HG02759 (cell line): ENCODE results near the gene RNF2.
"Not testable (repeated sequence)": the region's sequence is repeated elsewhere in the genome, so short reads cannot be mapped to it uniquely, and the experiment has no call there.

Source experiments
- ATAC-seq: cut with Tn5 transposase; IDR thresholded peaks from one replicate; pipeline ENCODE4 v1.9.1; 2021; ENCODE audit warnings: mild to moderate bottlenecking, moderate library complexity; ENCODE audit not compliant: unreplicated experiment

Gene RNF2

DNA sequence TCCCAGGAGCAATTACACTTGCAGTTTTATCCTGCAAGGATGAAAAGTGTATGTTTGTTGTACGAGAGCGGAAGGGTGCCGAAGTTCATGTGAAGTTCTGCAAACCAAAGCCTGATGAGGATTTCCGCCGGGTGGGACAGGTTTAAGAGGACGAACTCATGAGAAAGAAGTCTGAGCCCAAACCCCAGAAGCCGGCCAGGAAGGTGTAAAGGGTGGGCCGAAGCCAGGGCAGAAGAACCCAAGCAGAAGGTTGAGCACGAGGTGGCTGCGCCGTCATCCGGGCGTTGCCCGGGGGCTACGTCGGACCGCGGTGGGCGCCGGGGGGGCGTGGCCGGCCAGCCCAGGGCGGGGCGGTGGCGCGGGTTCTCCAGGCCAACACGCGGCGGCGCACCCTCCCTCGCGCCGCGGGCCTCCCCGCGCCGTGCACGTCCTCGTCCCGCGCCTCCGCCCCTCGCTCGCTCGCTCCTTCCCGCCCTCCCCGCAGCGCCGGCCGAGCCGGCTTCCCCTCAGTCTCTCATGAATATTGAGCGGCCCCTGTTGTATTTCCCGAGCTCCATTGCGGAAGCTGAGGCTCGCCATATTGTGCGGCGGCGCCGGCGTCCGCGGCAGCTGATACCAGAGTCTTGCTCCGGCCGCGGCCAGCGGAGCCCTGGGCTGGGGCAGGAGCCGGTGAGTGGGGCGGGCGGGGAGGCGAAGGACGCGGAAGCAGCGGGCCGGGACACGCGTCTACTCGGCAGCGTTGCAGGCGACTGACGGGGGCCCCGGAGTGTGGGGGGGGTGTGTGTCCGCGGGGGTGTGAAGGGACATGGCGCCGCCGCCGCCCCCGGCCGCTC is at the start of gene RNF2:
TSS of gene RNF2 (plus strand) at position 578 of the 833 bp plus-strand sequence. CDS start 41,996 bp downstream, outside the sequence.
- ATAC-seq: peak; percentile 92

DNA sequence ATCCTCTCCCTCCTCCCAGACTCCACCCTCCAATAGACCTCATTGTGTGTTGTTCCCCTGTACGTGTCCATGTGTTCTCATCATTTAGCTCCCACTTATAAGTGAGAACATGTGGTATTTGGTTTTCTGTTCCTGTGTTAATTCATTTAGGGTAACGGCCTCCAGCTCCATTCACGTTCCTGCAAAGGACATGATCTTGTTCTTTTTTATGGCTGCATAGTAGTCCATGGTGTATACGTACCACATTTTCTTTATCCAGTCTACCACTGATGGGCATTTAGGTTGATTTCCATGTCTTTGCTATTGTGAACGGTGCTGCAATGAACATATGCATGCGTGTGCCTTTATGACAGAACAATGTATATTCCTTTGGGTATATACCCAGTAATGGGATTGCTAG is 45.4 kb upstream of the RNF2 start:
- ATAC-seq: not testable (repeated sequence)

DNA sequence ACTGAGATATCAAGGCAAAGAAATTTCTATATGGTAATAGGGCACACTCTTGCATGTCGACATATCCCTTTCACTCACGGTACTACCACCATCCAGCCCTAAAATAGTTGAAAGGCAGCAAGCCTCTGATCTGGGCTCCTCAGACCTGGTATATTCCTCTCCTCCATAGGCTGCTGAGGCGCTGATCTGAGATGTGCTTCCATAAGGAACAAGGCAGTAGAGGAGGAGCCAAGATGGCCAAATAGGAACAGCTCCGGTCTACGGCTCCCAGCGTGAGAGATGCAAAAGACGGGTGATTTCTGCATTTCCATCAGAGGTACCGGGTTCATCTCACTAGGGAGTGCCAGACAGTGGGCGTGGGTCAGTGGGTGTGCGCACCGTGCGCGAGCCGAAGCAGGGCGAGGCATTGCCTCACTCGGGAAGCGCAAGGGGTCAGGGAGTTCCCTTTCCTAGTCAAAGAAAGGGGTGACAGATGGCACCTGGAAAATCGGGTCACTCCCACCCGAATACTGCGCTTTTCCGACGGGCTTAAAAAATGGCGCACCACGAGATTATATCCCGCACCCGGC is 44.0 kb upstream of the RNF2 start:
- not testable (repeated sequence) for ATAC-seq

DNA sequence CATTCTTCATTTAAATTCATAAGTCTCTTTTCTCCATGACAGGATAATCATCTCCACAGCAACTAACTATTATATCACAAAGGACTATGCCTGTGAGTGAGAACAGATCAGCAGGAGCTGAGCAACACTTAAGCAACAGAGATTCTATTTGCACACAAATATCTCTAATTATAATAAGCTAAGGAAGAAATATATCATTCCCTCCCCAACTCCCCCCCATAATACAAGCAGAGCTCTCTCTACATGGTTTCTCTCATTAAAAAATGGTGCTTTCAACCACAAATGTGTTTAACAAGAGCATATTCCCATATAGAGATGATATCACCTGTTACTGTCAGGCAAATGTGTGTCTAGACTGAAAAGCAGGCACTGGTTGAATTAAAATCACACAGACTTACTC is 36.5 kb upstream of the RNF2 start:
- no peak for ATAC-seq

DNA sequence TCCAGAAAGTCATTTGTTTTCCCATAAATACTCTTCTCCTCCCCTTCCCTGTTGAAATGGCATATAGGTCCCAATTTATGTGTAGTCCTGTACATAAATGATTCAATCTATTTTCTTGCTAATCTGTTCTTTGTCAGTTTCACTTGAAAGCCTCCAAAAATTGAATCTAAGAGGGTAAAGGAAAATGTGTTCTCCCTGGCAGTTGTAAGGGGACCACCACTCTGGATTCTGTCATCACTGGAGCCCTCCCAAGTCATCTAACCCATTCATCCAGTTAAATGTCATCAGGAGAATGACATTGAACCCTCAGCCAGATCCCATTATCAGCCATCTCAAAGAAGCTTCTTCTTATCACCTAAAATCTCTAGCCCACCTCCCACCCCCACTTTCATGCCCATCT is 35.0 kb upstream of the RNF2 start:
- ATAC-seq: no peak

DNA sequence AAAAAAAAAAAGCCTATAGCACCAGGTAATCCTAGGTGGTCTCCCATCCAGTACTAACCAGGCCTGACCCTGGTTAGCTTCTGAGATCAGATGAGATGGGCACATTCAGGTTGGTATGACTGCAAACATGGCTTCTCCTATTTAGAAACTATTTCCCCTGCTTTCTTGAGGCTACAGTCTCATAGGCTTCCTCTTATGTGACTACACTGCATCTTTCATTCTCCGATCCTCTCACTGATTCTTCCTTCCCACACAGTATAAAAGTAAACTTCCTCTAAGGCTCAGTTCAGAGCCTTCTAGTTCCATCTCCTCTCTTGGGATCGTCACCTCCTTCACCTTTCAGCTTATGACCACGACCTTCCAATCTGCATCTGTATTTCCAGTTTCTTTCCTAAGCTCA is 30.4 kb upstream of the RNF2 start:
- ATAC-seq: no peak

DNA sequence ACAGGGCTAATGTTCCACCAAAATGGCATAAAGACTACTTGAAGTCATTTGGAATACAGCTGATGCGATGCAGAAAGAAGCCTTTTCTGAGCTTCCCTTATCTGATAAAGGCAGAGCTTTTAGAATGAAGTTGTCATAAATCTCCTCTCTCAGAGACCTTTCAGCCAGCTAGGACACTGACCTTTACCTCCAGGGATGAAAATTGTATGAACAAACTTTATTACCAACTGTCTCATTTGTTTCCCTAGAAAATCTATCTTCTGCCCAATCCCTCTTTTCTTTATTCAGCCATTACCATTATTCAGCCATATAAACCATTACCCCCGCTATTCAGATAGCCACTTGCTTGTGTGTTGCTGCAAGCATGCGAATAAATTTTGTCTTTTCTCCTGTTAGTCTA is 29.7 kb upstream of the RNF2 start:
- ATAC-seq: no peak

DNA sequence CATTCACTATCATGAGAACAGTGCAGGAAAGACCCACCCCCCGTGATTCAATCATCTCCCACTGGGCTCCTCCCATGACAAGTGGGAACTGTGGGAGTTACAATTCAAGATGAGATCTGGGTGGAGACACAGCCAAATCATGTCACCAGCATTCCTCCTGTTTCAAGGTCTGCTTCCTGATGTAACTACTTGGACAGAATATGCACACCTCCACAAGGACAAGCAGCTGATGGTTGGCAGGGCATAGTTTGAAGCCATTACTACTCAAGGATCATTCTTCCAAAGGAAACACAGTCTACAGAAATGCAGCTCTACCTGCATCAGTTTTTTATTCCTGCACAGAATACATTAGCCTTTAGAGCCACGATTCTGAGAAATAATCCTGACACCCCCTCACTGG is 28.5 kb upstream of the RNF2 start:
- ATAC-seq: no peak

DNA sequence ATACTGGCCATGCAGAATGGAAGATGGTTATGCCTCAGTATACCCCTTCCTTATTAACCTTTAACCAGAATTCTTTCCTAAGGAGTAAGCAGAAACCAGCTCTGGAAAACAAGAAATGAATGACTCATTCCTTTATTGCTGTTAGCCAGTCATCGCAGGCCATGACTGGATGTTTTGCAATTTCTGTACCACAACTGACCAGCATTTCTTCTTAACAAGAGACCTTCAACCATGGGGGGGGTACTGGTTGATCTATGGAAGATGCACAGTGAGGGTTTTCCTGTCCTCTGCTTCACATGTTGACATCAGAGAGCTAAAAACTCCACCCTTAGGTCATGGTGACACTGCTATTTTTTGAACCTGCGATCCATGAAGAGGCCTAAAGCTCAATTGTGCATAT is 28.0 kb upstream of the RNF2 start:
- ATAC-seq: no peak

DNA sequence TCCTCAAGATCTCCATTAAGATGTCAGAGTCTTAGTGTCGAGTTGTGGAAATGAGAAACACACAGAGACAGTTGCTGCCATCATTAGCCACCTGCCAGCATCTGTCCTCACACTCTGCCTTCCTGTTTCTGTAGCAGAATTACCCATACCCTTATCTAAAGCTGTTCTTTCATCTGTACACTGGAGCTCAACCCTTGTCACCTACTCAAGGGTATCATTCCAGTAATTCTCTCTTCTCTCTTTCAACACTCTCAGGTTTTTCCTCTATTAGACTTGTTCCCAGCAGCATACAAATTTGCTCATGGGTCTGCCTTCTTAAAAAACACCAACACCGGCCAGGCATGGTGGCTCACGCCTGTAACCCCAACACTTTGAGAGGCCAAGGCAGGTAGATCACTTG is 27.4 kb upstream of the RNF2 start:
- ATAC-seq: no peak

DNA sequence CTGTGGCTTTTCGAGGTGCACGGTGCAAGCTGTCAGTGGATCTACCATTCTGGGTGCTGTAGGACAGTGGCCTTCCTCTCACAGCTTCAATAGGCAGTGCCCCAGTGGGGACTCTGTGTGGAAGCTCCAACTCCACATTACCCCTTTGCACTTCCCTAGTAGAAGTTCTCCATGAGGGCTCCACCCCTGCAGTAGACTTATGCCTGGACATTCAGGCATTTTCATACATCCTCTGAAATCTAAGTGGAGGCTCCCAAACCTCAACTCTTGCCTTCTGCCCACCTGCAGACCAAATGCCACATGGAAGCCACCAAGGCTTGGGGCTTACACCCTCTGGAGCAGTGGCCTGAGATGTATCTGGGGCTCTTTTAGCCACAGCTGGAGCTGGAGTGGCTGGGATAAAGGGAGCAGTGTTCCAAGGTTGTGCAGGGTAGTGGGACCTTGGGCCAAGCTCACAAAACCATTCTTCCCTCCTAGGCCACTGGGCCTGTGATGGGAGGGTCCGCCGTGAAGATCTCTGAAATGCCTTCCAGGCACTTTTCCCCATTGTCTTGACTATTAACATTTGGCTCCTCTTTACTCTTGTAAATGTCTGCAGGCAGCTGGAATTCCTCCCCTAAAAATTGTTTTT is 18.0 kb upstream of the RNF2 start:
- ATAC-seq: no peak

DNA sequence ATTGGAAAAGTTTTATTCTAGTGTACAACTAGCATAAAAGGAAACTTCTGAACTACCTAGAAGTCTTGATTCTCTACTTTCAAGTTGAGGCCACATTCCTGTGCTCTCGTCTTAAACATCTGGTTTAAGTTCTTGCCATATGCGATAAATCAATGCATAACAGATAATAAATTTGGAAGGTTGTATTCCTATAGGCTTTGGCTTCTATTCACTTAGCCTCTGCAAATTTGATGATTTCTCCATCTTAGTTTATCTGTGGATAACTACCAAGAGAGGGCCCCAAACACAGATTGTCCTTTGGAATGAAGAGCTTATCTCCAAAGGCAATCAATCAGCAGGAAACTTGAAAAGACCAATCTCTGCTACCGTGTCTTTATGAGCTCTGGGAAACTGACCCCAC is 11.7 kb upstream of the RNF2 start:
- ATAC-seq: no peak

DNA sequence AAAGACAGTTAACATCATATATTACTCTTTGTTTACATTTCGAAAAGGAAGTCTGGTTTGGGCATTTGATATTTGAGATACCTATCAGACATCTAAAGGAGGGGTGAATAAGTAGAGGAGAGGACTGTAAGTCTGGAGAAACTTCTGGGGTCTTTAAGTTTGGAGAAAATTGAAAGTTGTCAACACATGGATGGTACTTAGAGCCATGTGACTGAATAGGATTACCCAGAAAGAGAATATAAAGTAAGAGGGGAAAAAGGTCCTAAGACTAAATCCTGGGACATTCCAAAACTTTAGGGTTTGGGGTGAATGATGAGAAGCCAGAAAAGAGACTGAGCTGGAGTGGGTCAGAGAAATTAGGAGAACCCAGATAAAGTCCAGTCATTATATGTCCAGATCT is 10.1 kb upstream of the RNF2 start:
- ATAC-seq: no peak

DNA sequence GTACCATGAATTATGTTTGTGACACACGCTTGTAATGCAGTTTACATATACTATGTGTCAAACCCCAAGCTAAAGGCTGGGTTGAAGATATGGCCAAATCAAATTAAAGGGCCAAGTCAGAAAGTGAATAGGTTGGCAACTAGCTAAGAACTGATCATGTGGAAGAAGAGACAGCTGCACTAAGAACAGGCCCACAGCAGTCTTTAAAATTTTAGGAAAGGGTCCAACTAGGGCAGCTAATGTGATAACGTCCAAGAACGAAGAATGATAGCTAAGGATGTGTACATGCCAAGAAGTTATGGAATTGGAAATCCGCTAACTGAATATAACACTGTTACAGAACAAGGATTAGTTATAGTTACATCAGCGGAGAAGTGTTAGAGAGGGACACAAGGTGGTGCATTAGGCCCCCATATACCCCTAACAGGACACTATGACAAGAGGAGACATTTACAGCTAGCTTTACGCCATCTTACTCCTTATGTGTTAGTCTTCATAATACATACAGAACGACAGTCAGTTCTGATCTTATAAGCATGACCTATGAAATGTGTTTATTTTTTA is 6.5 kb upstream of the RNF2 start:
- no peak for ATAC-seq

DNA sequence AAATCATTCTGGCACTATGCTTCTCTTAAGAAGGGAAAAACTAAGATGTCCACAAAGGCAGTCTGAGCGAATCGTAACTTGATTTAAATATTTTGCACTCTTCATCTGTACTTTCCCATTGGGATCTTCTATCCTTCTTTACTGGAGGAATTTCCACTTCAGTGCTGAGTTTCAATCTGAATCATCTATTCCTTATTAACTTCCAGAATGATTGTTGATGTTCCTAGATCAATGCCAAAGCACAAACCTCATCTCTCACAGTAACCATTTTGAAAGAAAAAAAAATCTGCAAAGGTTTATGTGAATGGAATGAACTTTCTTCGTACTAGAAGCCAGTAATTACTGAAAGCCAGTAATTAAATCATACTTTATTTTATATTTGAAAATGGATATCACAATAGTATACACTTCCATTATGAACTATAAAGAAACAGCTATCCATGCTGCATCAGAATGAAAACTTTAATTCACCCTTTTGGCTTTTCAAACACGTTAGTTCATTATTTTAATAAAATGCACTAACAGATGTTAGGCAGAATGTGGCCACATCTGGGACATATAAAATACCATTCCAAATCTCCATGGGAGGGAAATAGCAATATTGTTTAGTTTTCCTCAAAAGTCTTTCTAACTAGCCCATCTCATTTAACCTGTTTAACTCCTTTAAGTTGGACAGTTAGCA is 5.5 kb upstream of the RNF2 start:
- no peak for ATAC-seq

DNA sequence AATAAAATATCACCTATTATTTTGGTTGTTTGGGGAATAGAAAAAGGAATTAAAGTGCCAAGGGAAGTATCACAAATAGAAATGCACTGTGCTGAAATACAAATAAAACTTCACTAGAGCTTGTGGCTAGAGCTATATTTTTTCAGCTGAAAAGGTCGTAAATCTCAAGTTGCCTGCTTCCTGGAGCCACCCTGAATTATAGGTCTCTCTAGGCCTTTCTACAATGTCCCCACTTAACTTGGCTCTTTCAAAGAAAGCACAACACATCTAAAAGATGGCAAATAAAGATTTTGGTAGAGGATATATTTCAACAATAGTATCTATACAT is 5.0 kb upstream of the RNF2 start:
- no peak for ATAC-seq

DNA sequence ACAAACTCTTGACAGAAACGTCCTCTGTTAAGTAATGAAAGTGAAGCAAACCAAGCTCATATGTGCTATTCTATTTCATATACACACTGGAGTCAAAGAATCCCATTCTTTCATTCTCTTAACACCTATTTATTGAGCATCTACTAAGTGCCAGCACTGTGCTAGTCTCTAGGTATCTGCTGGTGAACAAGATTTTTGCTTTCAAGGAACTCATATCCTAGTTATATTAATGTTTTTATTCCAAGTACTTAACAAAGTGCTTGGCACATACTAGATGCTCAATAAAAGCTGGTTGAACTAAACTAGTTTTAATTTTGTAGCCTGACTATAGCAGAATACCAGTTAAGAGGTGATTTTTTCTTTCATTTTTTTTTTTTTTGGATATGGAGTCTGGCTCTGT is 3.6 kb upstream of the RNF2 start:
- no peak for ATAC-seq

DNA sequence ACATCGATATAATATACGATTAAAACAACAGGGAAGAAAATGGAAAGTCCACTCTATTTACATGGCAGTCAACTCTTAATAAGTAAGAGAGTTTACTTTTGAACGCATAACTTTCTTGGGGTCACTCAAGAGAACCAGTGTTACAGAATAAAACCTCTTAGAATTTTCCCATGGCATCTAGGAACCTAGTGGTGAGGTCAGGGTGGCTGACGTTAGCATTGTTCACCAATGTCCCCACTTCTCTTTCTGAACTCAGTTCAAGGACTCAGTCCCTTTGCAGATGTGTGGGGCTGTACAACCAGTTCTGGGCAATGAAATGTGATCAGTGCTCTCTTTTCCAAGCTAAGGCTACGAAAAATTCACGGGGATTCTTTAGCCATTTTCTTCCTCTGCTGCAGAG is 2.6 kb upstream of the RNF2 start:
- no peak for ATAC-seq

DNA sequence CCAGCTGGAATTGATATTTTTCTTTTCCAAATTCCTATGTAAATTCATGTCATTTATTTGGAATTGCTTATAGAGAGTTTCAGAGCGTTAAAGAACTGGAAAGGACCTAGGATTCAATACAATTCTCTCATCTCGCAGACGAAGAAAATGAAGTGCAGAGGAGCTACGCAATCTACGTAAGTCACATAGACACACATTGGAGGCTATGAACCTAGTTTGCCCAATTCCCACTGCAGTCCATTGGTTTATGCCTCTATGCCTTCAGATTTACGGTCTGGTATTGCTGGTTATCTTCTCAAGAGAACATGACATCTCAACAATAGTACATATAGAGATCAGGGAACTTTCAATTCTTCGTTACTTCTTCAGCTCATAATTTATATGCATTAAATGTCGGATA is 971 bp upstream of the RNF2 start:
- ATAC-seq: no peak

DNA sequence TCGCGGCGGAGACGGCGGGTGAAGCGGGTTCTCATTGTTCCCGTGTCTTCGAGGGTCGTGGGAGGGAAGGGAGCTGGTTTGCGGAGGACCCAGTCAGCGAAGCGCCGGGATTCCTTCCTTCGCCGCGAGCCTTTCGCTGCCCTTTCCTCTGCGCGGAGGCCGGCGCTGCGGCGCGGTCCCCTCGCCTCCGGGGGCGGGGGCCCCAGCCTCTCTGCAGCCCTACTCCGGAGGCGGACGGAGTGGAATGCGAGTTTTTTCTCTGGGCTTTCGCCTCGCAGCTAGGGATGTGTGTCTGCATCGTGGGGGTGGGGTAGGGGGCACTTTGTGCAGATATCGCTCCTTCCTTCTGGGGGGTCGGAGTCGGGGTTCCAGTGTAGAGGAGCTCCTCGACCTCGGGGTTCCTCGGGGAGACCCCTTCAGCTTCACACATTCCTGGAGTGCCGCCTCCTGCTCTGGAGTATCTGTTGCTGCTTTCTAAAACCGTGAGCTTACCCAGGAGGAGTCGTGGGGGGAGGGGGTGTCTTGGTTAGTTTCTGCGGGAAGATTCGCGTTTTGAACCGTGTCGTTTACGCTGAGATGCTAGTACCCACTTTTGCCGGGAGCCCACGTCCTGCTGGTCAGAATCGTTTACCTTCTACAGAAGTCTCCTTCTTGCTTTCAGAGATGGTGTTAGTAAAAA is 595 bp downstream of the RNF2 start:
- peak; percentile 36 for ATAC-seq

DNA sequence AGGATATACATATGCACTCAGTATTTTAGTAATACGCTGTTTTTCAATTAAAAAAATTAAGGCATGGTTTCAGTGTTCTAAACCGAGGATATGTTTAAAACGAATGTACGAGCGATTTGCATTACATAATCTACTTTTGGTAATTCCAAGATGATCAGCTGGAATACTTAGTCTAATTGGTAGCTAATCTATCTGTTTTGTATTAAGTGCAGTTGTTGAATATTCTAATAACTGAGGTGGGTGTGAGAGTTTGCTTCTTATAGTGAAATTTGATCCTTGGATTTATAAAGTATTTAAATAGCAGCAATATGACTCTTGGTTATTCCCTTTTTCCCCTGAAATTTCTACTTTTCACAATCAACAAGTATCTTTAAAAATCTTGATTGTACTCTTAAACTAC is 1.3 kb downstream of the RNF2 start:
- no peak for ATAC-seq
